SH-SY5Y (cell line): ENCODE data around the gene HNRNPM.

Experiments
- GATA2 ChIP-seq: IDR thresholded peaks from 2 replicates; pipeline ENCODE4 v1.6.1; 2011; ENCODE audit warnings: mild to moderate bottlenecking, low read depth, low read length
- GATA3 ChIP-seq: IDR thresholded peaks from 2 replicates; pipeline ENCODE4 v1.6.1; 2011; ENCODE audit warnings: low read depth, mild to moderate bottlenecking, low read length, moderate library complexity

GRCh38 chr19:8404391-8405151 lies 40.2 kb upstream of the HNRNPM start:
- TF ChIP-seq GATA2, result no peak
- no peak for TF ChIP-seq GATA3
